HEK293 (cell line): Measurements from ENCODE around the gene ECSIT.

Experiments used
- BCL11A ChIP-seq: fragments of 450-650 bp; formaldehyde crosslinking; IDR thresholded peaks from 2 replicates; pipeline ENCODE4 v1.5.1; 2016; ENCODE audit warnings: low read depth, missing biosample characterization, missing genetic modification characterization
- GLI2 ChIP-seq: fragments of 450-650 bp; formaldehyde crosslinking; IDR thresholded peaks from 2 replicates; pipeline ENCODE4; 2017; ENCODE audit warnings: missing biosample characterization, missing genetic modification characterization, low read depth, borderline replicate concordance
- HOXA7 ChIP-seq: sonication (generic); formaldehyde crosslinking; IDR thresholded peaks from 2 replicates; pipeline ENCODE4 v1.8.1; 2022; ENCODE audit warnings: missing genetic modification reagents, borderline replicate concordance
- KLF1 ChIP-seq: fragments of 450-650 bp; formaldehyde crosslinking; IDR thresholded peaks from 2 replicates; pipeline ENCODE4 v1.5.1; 2016; ENCODE audit warnings: missing biosample characterization, missing genetic modification characterization
- SCRT2 ChIP-seq: fragments of 450-650 bp; formaldehyde crosslinking; IDR thresholded peaks from 2 replicates; pipeline ENCODE4 v1.5.1; 2016; ENCODE audit warnings: missing biosample characterization, missing genetic modification characterization
- TCF7L2 ChIP-seq: IDR thresholded peaks from 2 replicates; pipeline ENCODE4 v1.6.1; 2011; ENCODE audit warnings: low read depth, mild to moderate bottlenecking, inconsistent platforms, low read length, moderate library complexity, borderline replicate concordance
- ZBTB21 ChIP-seq: fragments of 450-650 bp; formaldehyde crosslinking; IDR thresholded peaks from 2 replicates; pipeline ENCODE4 v1.5.1; 2017; ENCODE audit warnings: missing biosample characterization, missing genetic modification characterization
- ZEB2 ChIP-seq: fragments of 450-650 bp; formaldehyde crosslinking; IDR thresholded peaks from 2 replicates; pipeline ENCODE4 v1.5.1; 2016; ENCODE audit warnings: missing biosample characterization, missing genetic modification characterization
- ZFHX2 ChIP-seq: fragments of 450-650 bp; formaldehyde crosslinking; conservative IDR thresholded peaks from 2 replicates; pipeline ENCODE4 v1.5.1; 2016; ENCODE audit warnings: missing biosample characterization, missing genetic modification characterization
- ZFP3 ChIP-seq: fragments of 450-650 bp; formaldehyde crosslinking; IDR thresholded peaks from 2 replicates; pipeline ENCODE4 v1.5.1; 2016; ENCODE audit warnings: low read depth, missing biosample characterization, missing genetic modification characterization
- ZIC2 ChIP-seq: fragments of 450-650 bp; formaldehyde crosslinking; IDR thresholded peaks from 2 replicates; pipeline ENCODE4 v1.5.1; 2016; ENCODE audit warnings: missing biosample characterization, missing genetic modification characterization
- ZNF133 ChIP-seq: fragments of 450-650 bp; formaldehyde crosslinking; IDR thresholded peaks from 2 replicates; pipeline ENCODE4 v1.5.1; 2016; ENCODE audit warnings: missing biosample characterization, missing genetic modification characterization
- ZNF221 ChIP-seq: fragments of 450-650 bp; formaldehyde crosslinking; IDR thresholded peaks from 2 replicates; pipeline ENCODE4 v1.5.1; 2017; ENCODE audit warnings: missing biosample characterization, missing genetic modification characterization, borderline replicate concordance
- ZNF324 ChIP-seq: fragments of 450-650 bp; formaldehyde crosslinking; IDR thresholded peaks from 2 replicates; pipeline ENCODE4 v1.5.1; 2016; ENCODE audit warnings: missing biosample characterization, missing genetic modification characterization
- ZNF391 ChIP-seq: fragments of 450-650 bp; formaldehyde crosslinking; IDR thresholded peaks from 2 replicates; pipeline ENCODE4 v1.5.1; 2016; ENCODE audit warnings: low read depth, missing biosample characterization, missing genetic modification characterization, borderline replicate concordance
- ZNF426 ChIP-seq: fragments of 450-650 bp; formaldehyde crosslinking; IDR thresholded peaks from 2 replicates; pipeline ENCODE4 v1.5.1; 2017; ENCODE audit warnings: missing biosample characterization, missing genetic modification characterization, mild to moderate bottlenecking, inconsistent platforms, moderate library complexity
- ZNF530 ChIP-seq: fragments of 450-650 bp; formaldehyde crosslinking; IDR thresholded peaks from 2 replicates; pipeline ENCODE4 v1.5.1; 2016; ENCODE audit warnings: low read depth, missing biosample characterization, missing genetic modification characterization
- ZNF585B ChIP-seq: fragments of 450-650 bp; formaldehyde crosslinking; IDR thresholded peaks from 2 replicates; pipeline ENCODE4 v1.5.1; 2016; ENCODE audit warnings: missing biosample characterization, missing genetic modification characterization
- ZNF623 ChIP-seq: fragments of 450-650 bp; formaldehyde crosslinking; IDR thresholded peaks from 2 replicates; pipeline ENCODE4 v1.5.1; 2016; ENCODE audit warnings: missing biosample characterization, missing genetic modification characterization
- ZNF629 ChIP-seq: fragments of 450-650 bp; formaldehyde crosslinking; IDR thresholded peaks from 2 replicates; pipeline ENCODE4 v1.5.1; 2017; ENCODE audit warnings: missing biosample characterization, missing genetic modification characterization
- ZNF701 ChIP-seq: fragments of 450-650 bp; formaldehyde crosslinking; IDR thresholded peaks from 2 replicates; pipeline ENCODE4 v1.5.1; 2016; ENCODE audit warnings: missing biosample characterization, missing genetic modification characterization
- ZNF768 ChIP-seq: fragments of 450-650 bp; formaldehyde crosslinking; IDR thresholded peaks from 2 replicates; pipeline ENCODE4 v1.5.1; 2018; ENCODE audit warnings: missing biosample characterization, mild to moderate bottlenecking, missing genetic modification characterization
- ZNF792 ChIP-seq: fragments of 450-650 bp; formaldehyde crosslinking; IDR thresholded peaks from 2 replicates; pipeline ENCODE4 v1.5.1; 2016; ENCODE audit warnings: missing biosample characterization, missing genetic modification characterization
- ZNF837 ChIP-seq: fragments of 450-650 bp; formaldehyde crosslinking; IDR thresholded peaks from 2 replicates; pipeline ENCODE4 v1.5.1; 2016; ENCODE audit warnings: missing biosample characterization, missing genetic modification characterization
- TF ChIP-seq, protein P1 (sequence below): fragments of 450-650 bp; formaldehyde crosslinking; IDR thresholded peaks from 2 replicates; pipeline ENCODE4 v1.5.1; 2016; ENCODE audit warnings: missing biosample characterization, missing genetic modification characterization
- TF ChIP-seq, protein P2 (sequence below): fragments of 450-650 bp; formaldehyde crosslinking; IDR thresholded peaks from 2 replicates; pipeline ENCODE4 v1.5.1; 2016; ENCODE audit warnings: missing biosample characterization, missing genetic modification characterization
- TF ChIP-seq, protein P3 (sequence below): fragments of 450-650 bp; formaldehyde crosslinking; IDR thresholded peaks from 2 replicates; pipeline ENCODE4 v1.5.1; 2016; ENCODE audit warnings: missing biosample characterization, missing genetic modification characterization
- TF ChIP-seq, protein P4 (sequence below): fragments of 450-650 bp; formaldehyde crosslinking; IDR thresholded peaks from 2 replicates; pipeline ENCODE4 v1.5.1; 2016; ENCODE audit warnings: missing biosample characterization, missing genetic modification characterization, borderline replicate concordance
- TF ChIP-seq, protein P5 (sequence below): fragments of 450-650 bp; formaldehyde crosslinking; IDR thresholded peaks from 2 replicates; pipeline ENCODE4 v1.5.1; 2016; ENCODE audit warnings: missing biosample characterization, missing genetic modification characterization
- TF ChIP-seq, protein P6 (sequence below): fragments of 450-650 bp; formaldehyde crosslinking; IDR thresholded peaks from 2 replicates; pipeline ENCODE4 v1.5.1; 2016; ENCODE audit warnings: missing biosample characterization, missing genetic modification characterization

The ECSIT gene

DNA sequence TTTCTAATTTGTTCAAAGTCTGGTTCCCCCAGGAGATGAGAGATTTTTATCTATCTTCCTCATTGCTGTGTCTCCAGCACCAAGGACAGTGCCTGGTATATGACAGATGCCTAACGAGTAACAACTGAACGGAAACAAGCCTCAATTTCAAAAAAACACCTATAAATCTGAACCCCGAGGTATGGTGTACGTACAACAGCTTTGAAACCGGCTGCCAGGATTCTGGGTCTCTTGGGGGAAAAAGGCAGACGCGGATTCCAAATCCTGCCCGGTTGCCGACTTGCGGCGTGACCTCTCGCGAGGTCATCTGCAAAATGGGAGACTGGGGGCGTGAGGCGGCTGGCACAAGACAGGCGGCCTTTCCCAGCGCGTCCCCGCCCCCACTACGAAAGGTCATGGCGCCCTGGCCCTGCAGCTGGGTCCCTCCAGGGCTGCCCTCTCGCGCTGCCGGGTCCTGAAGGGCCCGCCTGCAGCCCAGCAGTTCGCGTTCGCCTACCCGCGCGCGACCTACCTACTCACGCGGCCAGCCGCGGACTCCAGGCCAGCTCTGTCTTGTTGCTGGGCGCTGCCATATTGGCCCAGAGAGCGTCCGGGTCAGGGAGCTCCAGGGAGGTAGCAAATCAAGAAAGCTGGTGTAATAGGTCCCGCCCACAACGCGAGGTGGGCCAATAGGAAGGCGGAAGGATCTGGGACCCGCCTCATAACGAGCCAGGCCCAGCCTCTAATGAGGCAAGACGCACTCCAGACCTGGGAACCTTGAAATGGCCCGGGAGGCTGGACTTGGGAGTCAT lies at the start of gene ECSIT (continued):
- TF ChIP-seq, protein P1, sequence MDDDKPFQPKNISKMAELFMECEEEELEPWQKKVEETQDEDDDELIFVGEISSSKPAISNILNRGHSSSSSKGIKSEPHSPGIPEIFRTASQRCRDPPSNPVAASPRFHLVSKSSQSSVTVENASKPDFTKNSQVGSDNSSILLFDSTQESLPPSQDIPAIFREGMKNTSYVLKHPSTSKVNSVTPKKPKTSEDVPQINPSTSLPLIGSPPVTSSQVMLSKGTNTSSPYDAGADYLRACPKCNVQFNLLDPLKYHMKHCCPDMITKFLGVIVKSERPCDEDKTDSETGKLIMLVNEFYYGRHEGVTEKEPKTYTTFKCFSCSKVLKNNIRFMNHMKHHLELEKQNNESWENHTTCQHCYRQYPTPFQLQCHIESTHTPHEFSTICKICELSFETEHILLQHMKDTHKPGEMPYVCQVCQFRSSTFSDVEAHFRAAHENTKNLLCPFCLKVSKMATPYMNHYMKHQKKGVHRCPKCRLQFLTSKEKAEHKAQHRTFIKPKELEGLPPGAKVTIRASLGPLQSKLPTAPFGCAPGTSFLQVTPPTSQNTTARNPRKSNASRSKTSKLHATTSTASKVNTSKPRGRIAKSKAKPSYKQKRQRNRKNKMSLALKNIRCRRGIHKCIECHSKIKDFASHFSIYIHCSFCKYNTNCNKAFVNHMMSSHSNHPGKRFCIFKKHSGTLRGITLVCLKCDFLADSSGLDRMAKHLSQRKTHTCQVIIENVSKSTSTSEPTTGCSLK (tag by site-specific recombination) = no peak
- TF ChIP-seq, protein P2, sequence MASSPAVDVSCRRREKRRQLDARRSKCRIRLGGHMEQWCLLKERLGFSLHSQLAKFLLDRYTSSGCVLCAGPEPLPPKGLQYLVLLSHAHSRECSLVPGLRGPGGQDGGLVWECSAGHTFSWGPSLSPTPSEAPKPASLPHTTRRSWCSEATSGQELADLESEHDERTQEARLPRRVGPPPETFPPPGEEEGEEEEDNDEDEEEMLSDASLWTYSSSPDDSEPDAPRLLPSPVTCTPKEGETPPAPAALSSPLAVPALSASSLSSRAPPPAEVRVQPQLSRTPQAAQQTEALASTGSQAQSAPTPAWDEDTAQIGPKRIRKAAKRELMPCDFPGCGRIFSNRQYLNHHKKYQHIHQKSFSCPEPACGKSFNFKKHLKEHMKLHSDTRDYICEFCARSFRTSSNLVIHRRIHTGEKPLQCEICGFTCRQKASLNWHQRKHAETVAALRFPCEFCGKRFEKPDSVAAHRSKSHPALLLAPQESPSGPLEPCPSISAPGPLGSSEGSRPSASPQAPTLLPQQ (tag by site-specific recombination) = peak; percentile 74
- TF ChIP-seq ZNF837 (tag by site-specific recombination) (no peak), ZFP3 (tag by site-specific recombination) (no peak), ZNF221 (tag by site-specific recombination) (no peak), ZIC2 (tag by site-specific recombination) (no peak), ZNF792 (tag by site-specific recombination) (no peak), ZFHX2 (tag by site-specific recombination) (peak; percentile 83), ZEB2 (tag by site-specific recombination) (peak; percentile 78), ZBTB21 (tag by site-specific recombination) (no peak), ZNF768 (tag by site-specific recombination) (no peak), ZNF701 (tag by site-specific recombination) (no peak), ZNF426 (tag by site-specific recombination) (no peak), ZNF133 (tag by site-specific recombination) (no peak), BCL11A (tag by site-specific recombination) (0 out of 2 replicates have a peak, but pooled peaks have one; percentile 37), ZNF391 (peak; percentile 19; the same call in 1 of the 2 replicates), TCF7L2 (no peak), GLI2 (tag by site-specific recombination) (no peak), SCRT2 (tag by site-specific recombination) (peak; percentile 43; the same call in 1 of the 2 replicates), ZNF629 (tag by site-specific recombination) (peak; percentile 68; the same call in 1 of the 2 replicates), HOXA7 (CRISPR knock-in tag) (no peak), ZNF585B (tag by site-specific recombination) (no peak), KLF1 (tag by site-specific recombination) (peak; percentile 37; the same call in 1 of the 2 replicates), ZNF324 (tag by site-specific recombination) (peak; percentile 78; the same call in 1 of the 2 replicates), ZNF530 (no peak), ZNF623 (no peak)
- TF ChIP-seq, protein P3, sequence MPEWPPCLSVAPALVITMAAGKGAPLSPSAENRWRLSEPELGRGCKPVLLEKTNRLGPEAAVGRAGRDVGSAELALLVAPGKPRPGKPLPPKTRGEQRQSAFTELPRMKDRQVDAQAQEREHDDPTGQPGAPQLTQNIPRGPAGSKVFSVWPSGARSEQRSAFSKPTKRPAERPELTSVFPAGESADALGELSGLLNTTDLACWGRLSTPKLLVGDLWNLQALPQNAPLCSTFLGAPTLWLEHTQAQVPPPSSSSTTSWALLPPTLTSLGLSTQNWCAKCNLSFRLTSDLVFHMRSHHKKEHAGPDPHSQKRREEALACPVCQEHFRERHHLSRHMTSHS = no peak
- TF ChIP-seq, protein P4, sequence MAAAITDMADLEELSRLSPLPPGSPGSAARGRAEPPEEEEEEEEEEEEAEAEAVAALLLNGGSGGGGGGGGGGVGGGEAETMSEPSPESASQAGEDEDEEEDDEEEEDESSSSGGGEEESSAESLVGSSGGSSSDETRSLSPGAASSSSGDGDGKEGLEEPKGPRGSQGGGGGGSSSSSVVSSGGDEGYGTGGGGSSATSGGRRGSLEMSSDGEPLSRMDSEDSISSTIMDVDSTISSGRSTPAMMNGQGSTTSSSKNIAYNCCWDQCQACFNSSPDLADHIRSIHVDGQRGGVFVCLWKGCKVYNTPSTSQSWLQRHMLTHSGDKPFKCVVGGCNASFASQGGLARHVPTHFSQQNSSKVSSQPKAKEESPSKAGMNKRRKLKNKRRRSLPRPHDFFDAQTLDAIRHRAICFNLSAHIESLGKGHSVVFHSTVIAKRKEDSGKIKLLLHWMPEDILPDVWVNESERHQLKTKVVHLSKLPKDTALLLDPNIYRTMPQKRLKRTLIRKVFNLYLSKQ (tag by site-specific recombination) = no peak
- TF ChIP-seq, protein P5, sequence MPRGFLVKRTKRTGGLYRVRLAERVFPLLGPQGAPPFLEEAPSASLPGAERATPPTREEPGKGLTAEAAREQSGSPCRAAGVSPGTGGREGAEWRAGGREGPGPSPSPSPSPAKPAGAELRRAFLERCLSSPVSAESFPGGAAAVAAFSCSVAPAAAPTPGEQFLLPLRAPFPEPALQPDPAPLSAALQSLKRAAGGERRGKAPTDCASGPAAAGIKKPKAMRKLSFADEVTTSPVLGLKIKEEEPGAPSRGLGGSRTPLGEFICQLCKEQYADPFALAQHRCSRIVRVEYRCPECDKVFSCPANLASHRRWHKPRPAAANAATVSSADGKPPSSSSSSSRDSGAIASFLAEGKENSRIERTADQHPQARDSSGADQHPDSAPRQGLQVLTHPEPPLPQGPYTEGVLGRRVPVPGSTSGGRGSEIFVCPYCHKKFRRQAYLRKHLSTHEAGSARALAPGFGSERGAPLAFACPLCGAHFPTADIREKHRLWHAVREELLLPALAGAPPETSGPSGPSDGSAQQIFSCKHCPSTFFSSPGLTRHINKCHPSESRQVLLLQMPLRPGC (tag by site-specific recombination) = no peak
- TF ChIP-seq, protein P6, sequence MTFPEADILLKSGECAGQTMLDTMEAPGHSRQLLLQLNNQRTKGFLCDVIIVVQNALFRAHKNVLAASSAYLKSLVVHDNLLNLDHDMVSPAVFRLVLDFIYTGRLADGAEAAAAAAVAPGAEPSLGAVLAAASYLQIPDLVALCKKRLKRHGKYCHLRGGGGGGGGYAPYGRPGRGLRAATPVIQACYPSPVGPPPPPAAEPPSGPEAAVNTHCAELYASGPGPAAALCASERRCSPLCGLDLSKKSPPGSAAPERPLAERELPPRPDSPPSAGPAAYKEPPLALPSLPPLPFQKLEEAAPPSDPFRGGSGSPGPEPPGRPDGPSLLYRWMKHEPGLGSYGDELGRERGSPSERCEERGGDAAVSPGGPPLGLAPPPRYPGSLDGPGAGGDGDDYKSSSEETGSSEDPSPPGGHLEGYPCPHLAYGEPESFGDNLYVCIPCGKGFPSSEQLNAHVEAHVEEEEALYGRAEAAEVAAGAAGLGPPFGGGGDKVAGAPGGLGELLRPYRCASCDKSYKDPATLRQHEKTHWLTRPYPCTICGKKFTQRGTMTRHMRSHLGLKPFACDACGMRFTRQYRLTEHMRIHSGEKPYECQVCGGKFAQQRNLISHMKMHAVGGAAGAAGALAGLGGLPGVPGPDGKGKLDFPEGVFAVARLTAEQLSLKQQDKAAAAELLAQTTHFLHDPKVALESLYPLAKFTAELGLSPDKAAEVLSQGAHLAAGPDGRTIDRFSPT = peak; percentile 76
